ENCODE results near the gene UBE3B.

DNA sequence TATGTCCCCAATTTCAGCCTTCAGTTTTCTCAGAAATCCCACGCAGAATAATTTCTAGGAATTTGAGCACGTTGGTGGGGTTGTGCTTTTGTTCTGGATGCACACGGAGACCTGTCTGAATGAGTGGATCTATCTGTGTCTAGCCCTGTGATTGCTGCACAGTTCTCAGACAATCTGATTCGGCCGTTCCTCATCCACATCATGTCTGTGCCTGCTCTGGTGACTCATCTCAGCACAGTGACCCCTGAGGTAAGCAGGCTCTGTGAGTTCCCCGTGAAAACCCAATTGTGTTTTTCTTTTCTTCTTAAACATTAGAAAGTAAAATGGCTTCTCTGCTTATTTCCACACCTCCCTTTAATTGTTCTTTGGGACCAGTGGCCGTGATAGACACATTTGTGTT, 20.2 kb downstream of the UBE3B start:
- TF ChIP-seq, protein P1, sequence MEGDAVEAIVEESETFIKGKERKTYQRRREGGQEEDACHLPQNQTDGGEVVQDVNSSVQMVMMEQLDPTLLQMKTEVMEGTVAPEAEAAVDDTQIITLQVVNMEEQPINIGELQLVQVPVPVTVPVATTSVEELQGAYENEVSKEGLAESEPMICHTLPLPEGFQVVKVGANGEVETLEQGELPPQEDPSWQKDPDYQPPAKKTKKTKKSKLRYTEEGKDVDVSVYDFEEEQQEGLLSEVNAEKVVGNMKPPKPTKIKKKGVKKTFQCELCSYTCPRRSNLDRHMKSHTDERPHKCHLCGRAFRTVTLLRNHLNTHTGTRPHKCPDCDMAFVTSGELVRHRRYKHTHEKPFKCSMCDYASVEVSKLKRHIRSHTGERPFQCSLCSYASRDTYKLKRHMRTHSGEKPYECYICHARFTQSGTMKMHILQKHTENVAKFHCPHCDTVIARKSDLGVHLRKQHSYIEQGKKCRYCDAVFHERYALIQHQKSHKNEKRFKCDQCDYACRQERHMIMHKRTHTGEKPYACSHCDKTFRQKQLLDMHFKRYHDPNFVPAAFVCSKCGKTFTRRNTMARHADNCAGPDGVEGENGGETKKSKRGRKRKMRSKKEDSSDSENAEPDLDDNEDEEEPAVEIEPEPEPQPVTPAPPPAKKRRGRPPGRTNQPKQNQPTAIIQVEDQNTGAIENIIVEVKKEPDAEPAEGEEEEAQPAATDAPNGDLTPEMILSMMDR (IDR thresholded peaks at IDR 0.05), result no peak
- TF ChIP-seq POLR2AphosphoS5 (IDR thresholded peaks at IDR 0.05), result no peak
- no peak for TF ChIP-seq POLR2A (IDR thresholded peaks at IDR 0.05; ENCODE audit: low read depth)
